Sciatic nerve (tissue), 2 donors: ENCODE results near the gene CORO1C. TPM values are rescaled to one million over a fixed set of nuclear protein-coding genes. Genes with fewer than 3 reads are reported as not detected.

Experiments
- ATAC-seq: fragments of 200-7000 bp; cut with Tn5 transposase; one replicate; pipeline ENCODE4 v1.9.1; 2020; ENCODE audit warnings: mild to moderate bottlenecking, moderate library complexity
- DNase-seq: peaks from one replicate; pipeline ENCODE4 v3.0.0-alpha.2; 2020; ENCODE audit warnings: low spot score
- intact Hi-C: fragments of 100-400 bp; cut with DNase I; formaldehyde crosslinking; loops from one replicate; pipeline ENCODE4 v1.14.2; 2022
- microRNA-seq: library from miRNA; unstranded; fragments of <30 nt; microRNA quantifications from one replicate; pipeline ENCODE4 v1.2.0, GENCODE V29; 2020
- total RNA-seq: library from RNA; stranded (reverse); fragmentation: NEBNext Ultra II Directional; extraction: Animal tissue kit (Norgen Biotek cat#: 25700); gene quantifications from one replicate; pipeline ENCODE4 v1.2.1, GENCODE V29; 2021
- donor health status: DM: no; HTN: no; CAD: no.
- donor health status: DM: no; HTN: no; CAD: no.

The CORO1C gene
- total RNA-seq, 1 donor from 2014 or later, result 194 TPM

- ATAC-seq (no peak), DNase-seq (no peak)
- intact Hi-C loops, result no loop called here
Measured at GRCh38 chr12:108600702-108601007, 130.7 kb downstream of the CORO1C start.

- DNase-seq (no peak), ATAC-seq (no peak)
- intact Hi-C loops, result no loop called here
Measured at GRCh38 chr12:108599948-108600701, 131.2 kb downstream of the CORO1C start.

- intact Hi-C loops, result no loop called here
- no peak for DNase-seq
- ATAC-seq, result no peak
Measured at GRCh38 chr12:108599541-108599940, 131.8 kb downstream of the CORO1C start.

GRCh38 chr12:108598553-108599250, 132.6 kb downstream of the CORO1C start:
- intact Hi-C loops, result no loop called here

GRCh38 chr12:108597559-108598471, 133.5 kb downstream of the CORO1C start, which contains the start of gene TMEM119:
TMEM119 (minus strand) TSS chr12:108598084; CDS start chr12:108592383, 5,701 bp downstream.
- peak; percentile 83 for ATAC-seq
- DNase-seq, result peak; percentile 75
- intact Hi-C loops, result no loop called here

More at GRCh38 chr12:108598553-108599250, 132.6 kb downstream of the CORO1C start:
- no peak for DNase-seq
- ATAC-seq, result no peak

- intact Hi-C loops, result no loop called here
- ATAC-seq, result peak; percentile 36
- no peak for DNase-seq
Measured at GRCh38 chr12:108596854-108597558, 134.3 kb downstream of the CORO1C start.

- intact Hi-C loops, result no loop called here
- no peak for DNase-seq
- peak; percentile 41 for ATAC-seq
Measured at GRCh38 chr12:108595711-108596647, 135.3 kb downstream of the CORO1C start.

Small RNA genes within 50 kb of the gene (microRNA-seq; reads per million reads assigned to microRNA genes)
- not detected for gene MIR4496

Other genes with a start within 250 kb of the CORO1C start
- gene FICD, start 216.2 kb downstream of the CORO1C start, total RNA-seq, result 8.2 TPM
- 56.4 TPM for gene SART3, start 170.3 kb downstream of the CORO1C start, total RNA-seq
- gene ISCU, start 168.9 kb downstream of the CORO1C start, total RNA-seq, result 132 TPM
- 31.1 TPM for gene TMEM119, start 133.4 kb downstream of the CORO1C start, total RNA-seq
- gene SELPLG, start 97.6 kb downstream of the CORO1C start, total RNA-seq, result 12.3 TPM
- 74.3 TPM for gene SSH1, start 126.1 kb upstream of the CORO1C start, total RNA-seq
- gene DAO, start 148.6 kb upstream of the CORO1C start, total RNA-seq, result not detected